ENCODE results near the gene ICAM3. TPM values are rescaled to one million over a fixed set of nuclear protein-coding genes. Genes with fewer than 3 reads are reported as not detected.

Gene ICAM3
- total RNA-seq, 1 donor from 2014 or later: 33.0 TPM

GRCh38 chr19:10292789-10293636, 46.4 kb downstream of the ICAM3 start:
- no peaks in the 10 kb centered on the region for H3K36me3 ChIP-seq
- ATAC-seq (no peak), DNase-seq (no peak)
- H3K4me3 ChIP-seq: peak overlapping the region; percentile 68
- peaks cover 80% of the 10 kb centered on the region for H3K4me1 ChIP-seq
- no peaks in the 10 kb centered on the region for H3K9me3 ChIP-seq
- TF ChIP-seq CTCF (IDR thresholded peaks at IDR 0.05): no peak
- intact Hi-C loops (cut with DNase I): no loop called here
- no peak overlapping the region for H3K27ac ChIP-seq
- H3K27me3 ChIP-seq (ENCODE audit: low read depth): peaks cover 58% of the 10 kb centered on the region

- TF ChIP-seq CTCF (IDR thresholded peaks at IDR 0.05): no peak
- H3K9me3 ChIP-seq: no peaks in the 10 kb centered on the region
- H3K27ac ChIP-seq: peak overlapping the region; percentile 80
- H3K36me3 ChIP-seq: no peaks in the 10 kb centered on the region
- H3K4me3 ChIP-seq: peak overlapping the region; percentile 68
- H3K27me3 ChIP-seq (ENCODE audit: low read depth): peaks cover 58% of the 10 kb centered on the region
- intact Hi-C loops (cut with DNase I): no loop called here
- DNase-seq (peak; percentile 94), ATAC-seq (peak; percentile 58 to 85)
- peaks cover 87% of the 10 kb centered on the region for H3K4me1 ChIP-seq
Measured at GRCh38 chr19:10292206-10292788, 47.1 kb downstream of the ICAM3 start.

GRCh38 chr19:10291554-10292205, 47.7 kb downstream of the ICAM3 start:
- Histone ChIP-seq H3K9me3 (no peaks in the 10 kb centered on the region), H3K4me3 (peak overlapping the region; percentile 68), H3K4me1 (peaks cover 93% of the 10 kb centered on the region), H3K36me3 (no peaks in the 10 kb centered on the region), H3K27me3 (ENCODE audit: low read depth) (peaks cover 58% of the 10 kb centered on the region), H3K27ac (peak overlapping the region; percentile 80)
- ATAC-seq (no peak), DNase-seq (no peak)
- TF ChIP-seq CTCF (IDR thresholded peaks at IDR 0.05): no peak
- intact Hi-C loops (cut with DNase I): no loop called here

- Histone ChIP-seq H3K4me3 (peak overlapping the region; percentile 68), H3K36me3 (peaks cover 2% of the 10 kb centered on the region), H3K4me1 (peaks cover 97% of the 10 kb centered on the region), H3K27ac (peak overlapping the region; percentile 80), H3K9me3 (no peaks in the 10 kb centered on the region), H3K27me3 (ENCODE audit: low read depth) (peaks cover 58% of the 10 kb centered on the region)
- ATAC-seq (peak; percentile 35 to 58), DNase-seq (peak; percentile 90)
- intact Hi-C loops (cut with DNase I): no loop called here
- TF ChIP-seq CTCF (IDR thresholded peaks at IDR 0.05): no peak
Measured at GRCh38 chr19:10290876-10291553, 48.4 kb downstream of the ICAM3 start.

GRCh38 chr19:10290357-10290875, 49.0 kb downstream of the ICAM3 start:
- H3K4me3 ChIP-seq: peak overlapping the region; percentile 68
- peaks cover 57% of the 10 kb centered on the region for H3K27me3 ChIP-seq (ENCODE audit: low read depth)
- no peaks in the 10 kb centered on the region for H3K9me3 ChIP-seq
- peak overlapping the region; percentile 80 for H3K27ac ChIP-seq
- no peak for TF ChIP-seq CTCF (IDR thresholded peaks at IDR 0.05)
- H3K4me1 ChIP-seq: peaks cover 97% of the 10 kb centered on the region
- DNase-seq (no peak), ATAC-seq (no peak)
- H3K36me3 ChIP-seq: peaks cover 8% of the 10 kb centered on the region
- intact Hi-C loops (cut with DNase I): no loop called here

Measured in lower lobe of right lung (tissue), 2 donors.